ENCODE measurements around the gene SLC25A20.

Gene SLC25A20

DNA sequence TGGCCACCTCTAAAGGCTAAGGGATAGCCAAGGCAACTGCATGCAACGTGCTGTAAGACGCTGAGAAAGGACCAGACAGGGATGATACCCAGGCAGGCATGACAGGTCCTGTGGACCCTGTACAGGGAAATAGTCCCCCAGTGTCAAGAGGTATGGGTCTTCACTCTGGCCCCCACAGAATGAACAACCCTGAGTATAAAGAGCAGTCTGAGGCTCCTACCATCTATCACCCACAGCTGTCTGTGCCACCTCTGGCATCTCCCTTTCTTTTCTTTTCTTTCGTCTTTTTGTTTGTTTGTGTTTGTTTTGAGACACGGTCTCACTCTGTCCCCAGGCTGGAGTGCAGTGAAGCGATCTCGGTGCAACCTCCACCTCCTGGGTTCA, 18.7 kb downstream of the SLC25A20 start:
- H3K9me2 ChIP-seq (replicated peaks; ENCODE audit: control insufficient read depth, low read length): no peaks in the 10 kb centered on the region
- TF ChIP-seq EZH2phosphoT487 (IDR thresholded peaks at IDR 0.05; ENCODE audit: borderline replicate concordance, low read length): no peak
- TF ChIP-seq, protein P1, sequence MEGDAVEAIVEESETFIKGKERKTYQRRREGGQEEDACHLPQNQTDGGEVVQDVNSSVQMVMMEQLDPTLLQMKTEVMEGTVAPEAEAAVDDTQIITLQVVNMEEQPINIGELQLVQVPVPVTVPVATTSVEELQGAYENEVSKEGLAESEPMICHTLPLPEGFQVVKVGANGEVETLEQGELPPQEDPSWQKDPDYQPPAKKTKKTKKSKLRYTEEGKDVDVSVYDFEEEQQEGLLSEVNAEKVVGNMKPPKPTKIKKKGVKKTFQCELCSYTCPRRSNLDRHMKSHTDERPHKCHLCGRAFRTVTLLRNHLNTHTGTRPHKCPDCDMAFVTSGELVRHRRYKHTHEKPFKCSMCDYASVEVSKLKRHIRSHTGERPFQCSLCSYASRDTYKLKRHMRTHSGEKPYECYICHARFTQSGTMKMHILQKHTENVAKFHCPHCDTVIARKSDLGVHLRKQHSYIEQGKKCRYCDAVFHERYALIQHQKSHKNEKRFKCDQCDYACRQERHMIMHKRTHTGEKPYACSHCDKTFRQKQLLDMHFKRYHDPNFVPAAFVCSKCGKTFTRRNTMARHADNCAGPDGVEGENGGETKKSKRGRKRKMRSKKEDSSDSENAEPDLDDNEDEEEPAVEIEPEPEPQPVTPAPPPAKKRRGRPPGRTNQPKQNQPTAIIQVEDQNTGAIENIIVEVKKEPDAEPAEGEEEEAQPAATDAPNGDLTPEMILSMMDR (IDR thresholded peaks at IDR 0.05; ENCODE audit: low read depth, low read length, poor library complexity, severe bottlenecking): no peak
- no peak overlapping the region for H3K27ac ChIP-seq (ENCODE audit: low read depth, low read length)
- H3K36me3 ChIP-seq (ENCODE audit: control insufficient read depth, low read length): no peaks in the 10 kb centered on the region
- H3K4me2 ChIP-seq (ENCODE audit: low read length): no peak overlapping the region
- no peaks in the 10 kb centered on the region for H3K27me3 ChIP-seq (ENCODE audit: control insufficient read depth, low read length)
- no peak overlapping the region for H3K4me3 ChIP-seq (ENCODE audit: low read length)
- no peaks in the 10 kb centered on the region for H3K79me2 ChIP-seq (ENCODE audit: control insufficient read depth, low read length)
- no peaks in the 10 kb centered on the region for H3K4me1 ChIP-seq (ENCODE audit: control insufficient read depth, low read length)
- no peaks in the 10 kb centered on the region for H3K9me3 ChIP-seq (ENCODE audit: control insufficient read depth, insufficient read depth, low read length)
- no peaks in the 10 kb centered on the region; the same call in 1 of the 2 replicates for H3F3A ChIP-seq (ENCODE audit: control insufficient read depth, insufficient read depth)
- H4K20me1 ChIP-seq (ENCODE audit: control insufficient read depth, insufficient read depth, low read depth, low read length): no peaks in the 10 kb centered on the region

DNA sequence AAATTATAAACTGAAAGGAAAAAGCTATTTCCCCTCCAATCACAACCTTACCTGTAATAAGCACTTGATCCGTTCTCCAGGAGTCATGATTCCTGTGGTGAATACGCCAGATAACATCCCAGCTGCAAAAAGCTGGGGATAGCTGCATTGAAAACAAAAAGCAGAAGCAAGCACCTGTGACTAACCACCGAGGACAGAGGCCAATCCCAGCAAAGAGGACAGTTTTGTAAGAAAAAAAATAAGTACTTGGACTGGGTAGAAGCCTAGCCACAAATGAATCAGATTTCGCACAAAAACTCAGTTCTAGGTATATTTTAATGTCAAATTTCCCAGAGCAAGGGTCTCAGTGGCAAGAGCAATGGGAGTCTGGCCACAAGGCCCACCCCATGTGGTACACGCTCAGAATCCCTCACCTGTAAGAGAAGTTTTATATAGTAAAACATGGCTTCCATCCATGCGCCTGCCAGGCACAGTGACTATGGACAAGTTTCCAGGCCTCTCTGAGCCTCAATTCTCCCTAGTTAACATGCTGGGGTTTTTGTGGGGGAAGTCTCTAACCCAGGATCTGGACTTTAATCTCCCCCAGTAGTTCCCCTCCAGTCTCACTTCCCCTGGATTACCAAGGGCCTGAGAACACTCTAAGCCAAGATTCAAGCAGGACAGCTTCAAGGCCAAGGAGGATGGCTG, 19.2 kb downstream of the SLC25A20 start:
- no peak overlapping the region for H3K4me3 ChIP-seq (ENCODE audit: low read length)

DNA sequence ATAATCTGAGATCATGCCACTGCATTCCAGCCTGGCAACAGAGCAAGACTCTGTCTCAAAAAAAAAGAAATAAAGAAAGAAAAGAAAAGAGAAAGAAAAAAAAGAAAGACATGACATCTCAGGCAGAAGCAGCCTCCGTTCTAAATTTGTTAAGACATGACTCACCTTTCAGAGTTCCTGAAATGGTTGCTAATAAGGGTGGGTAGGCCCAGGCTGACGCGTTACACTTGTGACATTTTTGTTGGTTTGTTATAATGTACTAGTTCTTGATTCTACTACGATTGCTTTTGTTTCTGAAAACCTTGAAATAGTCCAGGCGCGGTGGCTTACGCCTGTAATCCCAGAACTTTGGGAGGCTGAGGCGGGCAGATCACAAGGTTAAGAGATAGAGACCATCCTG, 21.0 kb downstream of the SLC25A20 start:
- H3K79me2 ChIP-seq (ENCODE audit: control insufficient read depth, low read length): no peaks in the 10 kb centered on the region
- no peak overlapping the region for H3K27ac ChIP-seq (ENCODE audit: low read depth, low read length)
- no peak for TF ChIP-seq EZH2phosphoT487 (IDR thresholded peaks at IDR 0.05; ENCODE audit: borderline replicate concordance, low read length)
- TF ChIP-seq, protein P1 (IDR thresholded peaks at IDR 0.05; ENCODE audit: low read depth, low read length, poor library complexity, severe bottlenecking): no peak
- no peak overlapping the region for H3K4me2 ChIP-seq (ENCODE audit: low read length)
- H4K20me1 ChIP-seq (ENCODE audit: control insufficient read depth, insufficient read depth, low read depth, low read length): no peaks in the 10 kb centered on the region
- no peaks in the 10 kb centered on the region; the same call in 1 of the 2 replicates for H3F3A ChIP-seq (ENCODE audit: control insufficient read depth, insufficient read depth)
- H3K9me2 ChIP-seq (replicated peaks; ENCODE audit: control insufficient read depth, low read length): no peaks in the 10 kb centered on the region
- no peaks in the 10 kb centered on the region for H3K27me3 ChIP-seq (ENCODE audit: control insufficient read depth, low read length)
- no peaks in the 10 kb centered on the region for H3K4me1 ChIP-seq (ENCODE audit: control insufficient read depth, low read length)
- no peaks in the 10 kb centered on the region for H3K9me3 ChIP-seq (ENCODE audit: control insufficient read depth, insufficient read depth, low read length)
- H3K4me3 ChIP-seq (ENCODE audit: low read length): no peak overlapping the region
- no peaks in the 10 kb centered on the region for H3K36me3 ChIP-seq (ENCODE audit: control insufficient read depth, low read length)

More for the DNA sequence above, 19.2 kb downstream of the SLC25A20 start:
- Histone ChIP-seq H3K27ac (ENCODE audit: low read depth, low read length) (no peak overlapping the region), H3F3A (ENCODE audit: control insufficient read depth, insufficient read depth) (no peaks in the 10 kb centered on the region; the same call in 1 of the 2 replicates), H3K27me3 (ENCODE audit: control insufficient read depth, low read length) (no peaks in the 10 kb centered on the region), H3K4me1 (ENCODE audit: control insufficient read depth, low read length) (no peaks in the 10 kb centered on the region), H3K9me2 (replicated peaks; ENCODE audit: control insufficient read depth, low read length) (no peaks in the 10 kb centered on the region), H3K79me2 (ENCODE audit: control insufficient read depth, low read length) (no peaks in the 10 kb centered on the region), H3K9me3 (ENCODE audit: control insufficient read depth, insufficient read depth, low read length) (no peaks in the 10 kb centered on the region), H3K36me3 (ENCODE audit: control insufficient read depth, low read length) (no peaks in the 10 kb centered on the region), H4K20me1 (ENCODE audit: control insufficient read depth, insufficient read depth, low read depth, low read length) (no peaks in the 10 kb centered on the region), H3K4me2 (ENCODE audit: low read length) (no peak overlapping the region)
- TF ChIP-seq, protein P1 (IDR thresholded peaks at IDR 0.05; ENCODE audit: low read depth, low read length, poor library complexity, severe bottlenecking): no peak
- TF ChIP-seq EZH2phosphoT487 (IDR thresholded peaks at IDR 0.05; ENCODE audit: borderline replicate concordance, low read length): no peak
